Esophagus muscularis mucosa (tissue), 3 donors: Measurements from ENCODE around the gene PNKP.

Experiments
- POLR2A ChIP-seq: fragments of 450-650 bp; IDR thresholded peaks from one replicate; pipeline ENCODE4 v1.6.1; 2017; ENCODE audit warnings: antibody characterized with exemption, moderate library complexity, mild to moderate bottlenecking, low read depth
- TF ChIP-seq, protein P1 (sequence below), 3 experiments: fragments of 200-600 bp in 2 of 3; fragments of 450-650 bp in 1 of 3; sonication (generic) in 2 of 3; IDR thresholded peaks; one replicate each; pipeline ENCODE4 v1.5.1; 2017 to 2019; ENCODE audit warnings: antibody characterized with exemption in 3 of 3, mild to moderate bottlenecking in 2 of 3, moderate library complexity in 1 of 3

GRCh38 chr19:49872245-49873128, 5.1 kb upstream of the PNKP start:
- TF ChIP-seq, protein P1, sequence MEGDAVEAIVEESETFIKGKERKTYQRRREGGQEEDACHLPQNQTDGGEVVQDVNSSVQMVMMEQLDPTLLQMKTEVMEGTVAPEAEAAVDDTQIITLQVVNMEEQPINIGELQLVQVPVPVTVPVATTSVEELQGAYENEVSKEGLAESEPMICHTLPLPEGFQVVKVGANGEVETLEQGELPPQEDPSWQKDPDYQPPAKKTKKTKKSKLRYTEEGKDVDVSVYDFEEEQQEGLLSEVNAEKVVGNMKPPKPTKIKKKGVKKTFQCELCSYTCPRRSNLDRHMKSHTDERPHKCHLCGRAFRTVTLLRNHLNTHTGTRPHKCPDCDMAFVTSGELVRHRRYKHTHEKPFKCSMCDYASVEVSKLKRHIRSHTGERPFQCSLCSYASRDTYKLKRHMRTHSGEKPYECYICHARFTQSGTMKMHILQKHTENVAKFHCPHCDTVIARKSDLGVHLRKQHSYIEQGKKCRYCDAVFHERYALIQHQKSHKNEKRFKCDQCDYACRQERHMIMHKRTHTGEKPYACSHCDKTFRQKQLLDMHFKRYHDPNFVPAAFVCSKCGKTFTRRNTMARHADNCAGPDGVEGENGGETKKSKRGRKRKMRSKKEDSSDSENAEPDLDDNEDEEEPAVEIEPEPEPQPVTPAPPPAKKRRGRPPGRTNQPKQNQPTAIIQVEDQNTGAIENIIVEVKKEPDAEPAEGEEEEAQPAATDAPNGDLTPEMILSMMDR (IDR thresholded peaks at IDR 0.05): no peak
- TF ChIP-seq POLR2A: no peak
